ENCODE data around the gene TOMM40L.

GRCh38 chr1:161201836-161202712, 23.8 kb upstream of the TOMM40L start, which contains the start of gene NDUFS2:
- TF ChIP-seq POLR2AphosphoS5 (IDR thresholded peaks at IDR 0.05; ENCODE audit: low read depth, low read length), result peak; percentile 93
- TF ChIP-seq, protein P1, sequence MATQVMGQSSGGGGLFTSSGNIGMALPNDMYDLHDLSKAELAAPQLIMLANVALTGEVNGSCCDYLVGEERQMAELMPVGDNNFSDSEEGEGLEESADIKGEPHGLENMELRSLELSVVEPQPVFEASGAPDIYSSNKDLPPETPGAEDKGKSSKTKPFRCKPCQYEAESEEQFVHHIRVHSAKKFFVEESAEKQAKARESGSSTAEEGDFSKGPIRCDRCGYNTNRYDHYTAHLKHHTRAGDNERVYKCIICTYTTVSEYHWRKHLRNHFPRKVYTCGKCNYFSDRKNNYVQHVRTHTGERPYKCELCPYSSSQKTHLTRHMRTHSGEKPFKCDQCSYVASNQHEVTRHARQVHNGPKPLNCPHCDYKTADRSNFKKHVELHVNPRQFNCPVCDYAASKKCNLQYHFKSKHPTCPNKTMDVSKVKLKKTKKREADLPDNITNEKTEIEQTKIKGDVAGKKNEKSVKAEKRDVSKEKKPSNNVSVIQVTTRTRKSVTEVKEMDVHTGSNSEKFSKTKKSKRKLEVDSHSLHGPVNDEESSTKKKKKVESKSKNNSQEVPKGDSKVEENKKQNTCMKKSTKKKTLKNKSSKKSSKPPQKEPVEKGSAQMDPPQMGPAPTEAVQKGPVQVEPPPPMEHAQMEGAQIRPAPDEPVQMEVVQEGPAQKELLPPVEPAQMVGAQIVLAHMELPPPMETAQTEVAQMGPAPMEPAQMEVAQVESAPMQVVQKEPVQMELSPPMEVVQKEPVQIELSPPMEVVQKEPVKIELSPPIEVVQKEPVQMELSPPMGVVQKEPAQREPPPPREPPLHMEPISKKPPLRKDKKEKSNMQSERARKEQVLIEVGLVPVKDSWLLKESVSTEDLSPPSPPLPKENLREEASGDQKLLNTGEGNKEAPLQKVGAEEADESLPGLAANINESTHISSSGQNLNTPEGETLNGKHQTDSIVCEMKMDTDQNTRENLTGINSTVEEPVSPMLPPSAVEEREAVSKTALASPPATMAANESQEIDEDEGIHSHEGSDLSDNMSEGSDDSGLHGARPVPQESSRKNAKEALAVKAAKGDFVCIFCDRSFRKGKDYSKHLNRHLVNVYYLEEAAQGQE (IDR thresholded peaks at IDR 0.05; ENCODE audit: insufficient read depth in 1 of 2, low read depth in 2 of 2, low read length in 2 of 2), result peak in 1 of 2 experiments; percentile 57; a peak in 2 of 4 replicates
